Calu3 (cell line): ENCODE measurements around the gene GALNT12. TPM values are rescaled to one million over a fixed set of nuclear protein-coding genes. Genes with fewer than 3 reads are reported as not detected.
A peak's percentile ranks its signal among the peaks of the same experiment; 100 is the strongest.

Experiments used
- Bru-seq: library from RNA; stranded (reverse); fragments of 400-500 nt; gene quantifications from one replicate; lab custom pipeline; 2021; lab: Mats Ljungman, UMichigan
- BruChase-seq, 2 experiments: library from RNA; stranded (reverse); fragments of 400-500 nt; gene quantifications; one replicate each; lab custom pipeline; 2021; lab: Mats Ljungman, UMichigan
- BruUV-seq: library from RNA; stranded (reverse); fragments of 400-500 nt; replicated peaks from 2 replicates; lab custom pipeline; 2021; lab: Mats Ljungman, UMichigan
- CTCF ChIA-PET: fragments of 300-600 bp; sonication (Branson Sonifier 250); formaldehyde crosslinking; loops from one replicate; lab custom pipeline; 2022; ENCODE audit warnings: antibody characterized with exemption; lab: Charles Lee
- DNase-seq: peaks from one replicate; pipeline ENCODE4 v3.0.0; 2022
- H3K27ac Mint-ChIP-seq: one replicate; pipeline ENCODE4 v1.8.0; 2022; ENCODE audit warnings: mixed read lengths; ENCODE audit not compliant: unreplicated experiment
- H3K27me3 Mint-ChIP-seq: one replicate; pipeline ENCODE4 v1.8.0; 2022; ENCODE audit warnings: mixed read lengths; ENCODE audit not compliant: unreplicated experiment
- H3K36me3 Mint-ChIP-seq: one replicate; pipeline ENCODE4 v1.8.0; 2022; ENCODE audit warnings: mild to moderate bottlenecking, moderate library complexity, mixed read lengths; ENCODE audit not compliant: insufficient read depth, unreplicated experiment
- H3K4me1 Mint-ChIP-seq: one replicate; pipeline ENCODE4 v1.8.0; 2022; ENCODE audit warnings: mild to moderate bottlenecking, low read depth, mixed read lengths; ENCODE audit not compliant: unreplicated experiment
- H3K4me3 Mint-ChIP-seq: one replicate; pipeline ENCODE4 v1.8.0; 2022; ENCODE audit warnings: mild to moderate bottlenecking, low read depth, moderate library complexity, mixed read lengths; ENCODE audit not compliant: unreplicated experiment
- H3K9me3 Mint-ChIP-seq: one replicate; pipeline ENCODE4 v1.8.0; 2022; ENCODE audit warnings: low read depth, mixed read lengths; ENCODE audit not compliant: unreplicated experiment
- CTCF ChIP-seq: fragments of 200-600 bp; IDR thresholded peaks from one replicate; pipeline ENCODE4 v1.8.0; 2022; ENCODE audit warnings: antibody characterized with exemption; ENCODE audit not compliant: unreplicated experiment
- intact Hi-C: fragments of 100-400 bp; cut with micrococcal nuclease; formaldehyde crosslinking; loops from one replicate; pipeline ENCODE4 v1.10.0; 2022; ENCODE audit not compliant: unreplicated experiment
- long read RNA-seq: library from polyadenylated mRNA; stranded (forward); transcript quantifications from one replicate; pipeline ENCODE4 v2.0.0, GENCODE V29; 2022
- total RNA-seq: library from RNA; stranded (reverse); gene quantifications from 2 replicates; pipeline ENCODE4 v1.2.3, GENCODE V29; 2022

GALNT12 gene
- total RNA-seq: 49.2 and 51.2 TPM in 2 replicates
- percentile 81 among the genes with signal in this experiment for Bru-seq, nascent RNA
- BruChase-seq, experiment 1, labeled RNA remaining after a 6-hour chase: percentile 70 among the genes with signal in this experiment
- percentile 65 among the genes with signal in this experiment for BruChase-seq, experiment 2, labeled RNA remaining after a 2-hour chase
- long read RNA-seq, transcript GALNT12-201 (10 exons, 2,735 nt): major isoform, 123 of 148 reads
- long read RNA-seq, partial matches to known transcripts: 6 of 148 reads
- long read RNA-seq, other reads (novel, unspliced or antisense): 19 of 148 reads

- H3K27me3 Mint-ChIP-seq: no peaks in the 10 kb centered on the region
These were observed at the start of gene GALNT12 for GRCh38 chr9:98807070-98807813. Gene GALNT12 (plus strand): TSS chr9:98807670. CDS start chr9:98807699, 29 bp downstream.

GRCh38 chr9:98760231-98760630, 47.2 kb upstream of the GALNT12 start:
- DNase-seq: no peak
- H3K27me3 Mint-ChIP-seq: no peaks in the 10 kb centered on the region
- H3K4me3 Mint-ChIP-seq: no peak overlapping the region
- H3K27ac Mint-ChIP-seq: no peak overlapping the region
- H3K9me3 Mint-ChIP-seq: peaks cover 11% of the 10 kb centered on the region
- H3K36me3 Mint-ChIP-seq: peaks cover 8% of the 10 kb centered on the region
- peaks cover 13% of the 10 kb centered on the region for H3K4me1 Mint-ChIP-seq
- BruUV-seq: no TSS peak
- intact Hi-C loops: no loop called here
- TF ChIP-seq CTCF: no peak
- CTCF ChIA-PET: no interaction called here

More at GRCh38 chr9:98807070-98807813, at the start of gene GALNT12:
- CTCF ChIA-PET: interaction anchor here (1.0 to 1.3 kb wide), 4 partner anchors 25 to 334 kb away, joined by 3 to 6 read pairs (median 4); no protein-coding TSS in a partner anchor
- H3K27ac Mint-ChIP-seq: peak within 1 kb of the TSS; percentile 73
- H3K9me3 Mint-ChIP-seq: no peaks in the 10 kb centered on the region
- intact Hi-C loops: loop anchor here (2.0 to 5.0 kb wide), 2 partner anchors 170 to 334 kb away; no protein-coding TSS in a partner anchor
- H3K4me1 Mint-ChIP-seq: peaks cover 41% of the 10 kb centered on the region
- peaks cover 30% of the 10 kb centered on the region for H3K36me3 Mint-ChIP-seq
- peak within 1 kb of the TSS; percentile 84 for H3K4me3 Mint-ChIP-seq
- BruUV-seq: no TSS peak
- TF ChIP-seq CTCF: no peak
- DNase-seq: peak; percentile 57

GRCh38 chr9:98763986-98764745, 43.3 kb upstream of the GALNT12 start:
- TF ChIP-seq CTCF: no peak
- H3K4me3 Mint-ChIP-seq: no peak overlapping the region
- H3K4me1 Mint-ChIP-seq: peaks cover 17% of the 10 kb centered on the region
- intact Hi-C loops: no loop called here
- peaks cover 4% of the 10 kb centered on the region for H3K36me3 Mint-ChIP-seq
- BruUV-seq: no TSS peak
- no peaks in the 10 kb centered on the region for H3K27me3 Mint-ChIP-seq
- CTCF ChIA-PET: no interaction called here
- H3K9me3 Mint-ChIP-seq: peaks cover 4% of the 10 kb centered on the region
- no peak for DNase-seq
- no peak overlapping the region for H3K27ac Mint-ChIP-seq

GRCh38 chr9:98765256-98765655, 42.2 kb upstream of the GALNT12 start:
- Mint-ChIP-seq H3K4me3 (no peak overlapping the region), H3K9me3 (no peaks in the 10 kb centered on the region), H3K27me3 (no peaks in the 10 kb centered on the region), H3K4me1 (peaks cover 17% of the 10 kb centered on the region), H3K27ac (no peak overlapping the region), H3K36me3 (no peaks in the 10 kb centered on the region)
- TF ChIP-seq CTCF: no peak
- intact Hi-C loops: no loop called here
- no peak for DNase-seq
- CTCF ChIA-PET: no interaction called here
- BruUV-seq: no TSS peak
